ENCODE results near the gene EIF4G3.

DNA sequence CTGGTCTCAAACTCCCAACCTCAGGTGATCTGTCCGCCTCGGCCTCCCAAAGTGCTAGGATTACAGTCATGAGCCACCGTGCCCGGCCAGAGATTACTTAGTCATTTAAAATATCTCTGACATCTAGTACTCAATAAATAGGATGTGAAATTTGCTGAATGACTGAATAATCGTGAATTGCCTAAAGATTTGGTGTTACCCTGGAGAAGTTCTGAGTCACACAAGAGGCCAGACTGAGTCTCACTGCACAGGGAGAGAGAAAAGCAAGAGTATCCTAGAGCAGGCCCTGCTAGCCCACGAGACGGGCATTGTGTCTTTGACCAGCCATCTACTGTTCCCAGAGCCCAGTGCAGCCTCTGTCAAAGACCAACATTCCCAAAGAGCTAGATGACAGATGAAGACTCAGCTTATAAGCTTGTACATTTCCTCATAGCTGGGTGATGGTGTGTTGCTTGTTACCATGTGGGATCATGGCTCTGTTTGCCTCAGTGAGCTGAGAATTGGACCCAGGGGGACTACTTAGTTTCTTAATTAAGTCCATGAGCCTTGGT lies 5.6 kb upstream of the EIF4G3 start:
- TF ChIP-seq, protein P1, sequence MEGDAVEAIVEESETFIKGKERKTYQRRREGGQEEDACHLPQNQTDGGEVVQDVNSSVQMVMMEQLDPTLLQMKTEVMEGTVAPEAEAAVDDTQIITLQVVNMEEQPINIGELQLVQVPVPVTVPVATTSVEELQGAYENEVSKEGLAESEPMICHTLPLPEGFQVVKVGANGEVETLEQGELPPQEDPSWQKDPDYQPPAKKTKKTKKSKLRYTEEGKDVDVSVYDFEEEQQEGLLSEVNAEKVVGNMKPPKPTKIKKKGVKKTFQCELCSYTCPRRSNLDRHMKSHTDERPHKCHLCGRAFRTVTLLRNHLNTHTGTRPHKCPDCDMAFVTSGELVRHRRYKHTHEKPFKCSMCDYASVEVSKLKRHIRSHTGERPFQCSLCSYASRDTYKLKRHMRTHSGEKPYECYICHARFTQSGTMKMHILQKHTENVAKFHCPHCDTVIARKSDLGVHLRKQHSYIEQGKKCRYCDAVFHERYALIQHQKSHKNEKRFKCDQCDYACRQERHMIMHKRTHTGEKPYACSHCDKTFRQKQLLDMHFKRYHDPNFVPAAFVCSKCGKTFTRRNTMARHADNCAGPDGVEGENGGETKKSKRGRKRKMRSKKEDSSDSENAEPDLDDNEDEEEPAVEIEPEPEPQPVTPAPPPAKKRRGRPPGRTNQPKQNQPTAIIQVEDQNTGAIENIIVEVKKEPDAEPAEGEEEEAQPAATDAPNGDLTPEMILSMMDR (conservative IDR thresholded peaks at IDR 0.05; ENCODE audit: low read depth, low read length), result no peak
- TF ChIP-seq EZH2 (IDR thresholded peaks at IDR 0.05; ENCODE audit: borderline replicate concordance, low read depth, low read length, poor library complexity, severe bottlenecking), result no peak

All from A673 (cell line).